K562 (cell line): ENCODE data around the gene DSC2.

Experiments used
- ARID3A ChIP-seq: IDR thresholded peaks from 2 replicates; pipeline ENCODE4 v1.6.1; 2012; ENCODE audit warnings: low read depth, low read length, improper control_type of control experiment, borderline replicate concordance
- CTCF ChIP-seq, 3 experiments: IDR thresholded peaks in 2 of 3; conservative IDR thresholded peaks in 1 of 3; 2 replicates each; pipeline ENCODE4 v1.5.1; 2011 to 2012; ENCODE audit warnings: low read length in 3 of 3, mild to moderate bottlenecking in 3 of 3, control low read depth in 2 of 3, improper control_type of control experiment in 1 of 3, inconsistent platforms in 1 of 3, low read depth in 1 of 3, mixed read lengths in 1 of 3, moderate library complexity in 1 of 3; ENCODE audit not compliant: insufficient read depth in 2 of 3
- NCOR1 ChIP-seq: fragments of 450-650 bp; IDR thresholded peaks from 2 replicates; pipeline ENCODE4 v1.6.1; 2016; ENCODE audit warnings: mild to moderate bottlenecking, moderate library complexity
- NUFIP1 ChIP-seq: fragments of 450-650 bp; IDR thresholded peaks from 2 replicates; pipeline ENCODE4 v1.6.1; 2018; ENCODE audit not compliant: partially characterized antibody
- PHF20 ChIP-seq: fragments of 450-650 bp; IDR thresholded peaks from 2 replicates; pipeline ENCODE4 v1.6.1; 2018; ENCODE audit not compliant: partially characterized antibody
- SIN3A ChIP-seq, 2 experiments: fragments of 150-350 bp in 1 of 2; IDR thresholded peaks; 2 replicates each; pipeline ENCODE4 v1.6.1; 2011 to 2016; ENCODE audit warnings: borderline replicate concordance in 2 of 2, low read depth in 2 of 2, low read length in 2 of 2, mild to moderate bottlenecking in 2 of 2, moderate library complexity in 2 of 2; ENCODE audit not compliant: control insufficient read depth in 1 of 2
- SRSF3 ChIP-seq: fragments of 200-400 bp; formaldehyde crosslinking; IDR thresholded peaks from 2 replicates; pipeline ENCODE4 v1.6.1; 2016; ENCODE audit warnings: mild to moderate bottlenecking, low read length, moderate library complexity; ENCODE audit not compliant: insufficient read depth
- YY1 ChIP-seq, 3 experiments: IDR thresholded peaks; 2 replicates each; pipeline ENCODE4 v1.6.1; 2011; ENCODE audit warnings: low read length in 2 of 3, mild to moderate bottlenecking in 2 of 3, moderate library complexity in 2 of 3, borderline replicate concordance in 1 of 3, control low read depth in 1 of 3, low read depth in 1 of 3; ENCODE audit not compliant: insufficient read depth in 3 of 3, insufficient replicate concordance in 2 of 3, control insufficient read depth in 1 of 3, insufficient read length in 1 of 3; ENCODE audit errors: extremely low read depth in 1 of 3
- ZFP36 ChIP-seq: fragments of 150-350 bp; IDR thresholded peaks from 2 replicates; pipeline ENCODE4 v1.6.1; 2018; ENCODE audit warnings: low read length, low read depth; ENCODE audit not compliant: partially characterized antibody
- TF ChIP-seq, protein P1 (sequence below): sonication (generic); formaldehyde crosslinking; IDR thresholded peaks from 2 replicates; pipeline ENCODE4 v1.8.1; 2023; ENCODE audit warnings: mild to moderate bottlenecking, missing genetic modification reagents
- TF ChIP-seq, protein P2 (sequence below), 2 experiments: fragments of 450-650 bp; formaldehyde crosslinking in 1 of 2; IDR thresholded peaks; 2 replicates each; pipeline versions ENCODE4 v1.4.0 to v1.6.1; 2014 to 2020; ENCODE audit warnings: mild to moderate bottlenecking in 2 of 2, borderline replicate concordance in 1 of 2, low read depth in 1 of 2

DNA sequence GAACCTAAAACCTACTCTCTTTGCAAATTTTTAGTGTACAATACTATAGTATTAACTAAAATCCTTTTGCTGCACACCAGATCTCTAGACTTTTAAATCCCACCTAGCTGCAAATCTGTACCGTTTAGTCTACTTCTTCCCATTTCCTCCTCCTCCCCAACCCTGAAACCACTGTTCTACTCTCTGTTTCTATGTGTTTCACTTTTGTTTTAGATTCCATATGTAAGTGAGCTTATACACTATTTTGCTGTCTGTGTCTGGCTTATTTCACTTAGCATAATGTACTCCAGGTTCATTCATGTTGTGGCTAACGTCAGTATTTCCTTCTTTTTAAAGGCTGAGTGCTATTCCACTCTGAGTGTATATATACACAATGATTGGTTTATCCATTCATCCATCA lies 18.4 kb upstream of the DSC2 start:
- TF ChIP-seq ZFP36: no peak
- TF ChIP-seq, protein P1, sequence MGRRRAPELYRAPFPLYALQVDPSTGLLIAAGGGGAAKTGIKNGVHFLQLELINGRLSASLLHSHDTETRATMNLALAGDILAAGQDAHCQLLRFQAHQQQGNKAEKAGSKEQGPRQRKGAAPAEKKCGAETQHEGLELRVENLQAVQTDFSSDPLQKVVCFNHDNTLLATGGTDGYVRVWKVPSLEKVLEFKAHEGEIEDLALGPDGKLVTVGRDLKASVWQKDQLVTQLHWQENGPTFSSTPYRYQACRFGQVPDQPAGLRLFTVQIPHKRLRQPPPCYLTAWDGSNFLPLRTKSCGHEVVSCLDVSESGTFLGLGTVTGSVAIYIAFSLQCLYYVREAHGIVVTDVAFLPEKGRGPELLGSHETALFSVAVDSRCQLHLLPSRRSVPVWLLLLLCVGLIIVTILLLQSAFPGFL (CRISPR knock-in tag): no peak
- no peak for TF ChIP-seq SIN3A (IDR thresholded peaks at IDR 0.05; ENCODE audit: borderline replicate concordance in 2 of 2, control insufficient read depth in 1 of 2, low read depth in 2 of 2, low read length in 2 of 2)
- no peak for TF ChIP-seq ARID3A
- TF ChIP-seq CTCF (IDR thresholded peaks at IDR 0.05 in 2 of 3, conservative IDR thresholded peaks at IDR 0.05 in 1 of 3; ENCODE audit: insufficient read depth in 2 of 3, low read depth in 1 of 3, low read length in 3 of 3): no peak
- no peak for TF ChIP-seq SRSF3
- TF ChIP-seq, protein P2, sequence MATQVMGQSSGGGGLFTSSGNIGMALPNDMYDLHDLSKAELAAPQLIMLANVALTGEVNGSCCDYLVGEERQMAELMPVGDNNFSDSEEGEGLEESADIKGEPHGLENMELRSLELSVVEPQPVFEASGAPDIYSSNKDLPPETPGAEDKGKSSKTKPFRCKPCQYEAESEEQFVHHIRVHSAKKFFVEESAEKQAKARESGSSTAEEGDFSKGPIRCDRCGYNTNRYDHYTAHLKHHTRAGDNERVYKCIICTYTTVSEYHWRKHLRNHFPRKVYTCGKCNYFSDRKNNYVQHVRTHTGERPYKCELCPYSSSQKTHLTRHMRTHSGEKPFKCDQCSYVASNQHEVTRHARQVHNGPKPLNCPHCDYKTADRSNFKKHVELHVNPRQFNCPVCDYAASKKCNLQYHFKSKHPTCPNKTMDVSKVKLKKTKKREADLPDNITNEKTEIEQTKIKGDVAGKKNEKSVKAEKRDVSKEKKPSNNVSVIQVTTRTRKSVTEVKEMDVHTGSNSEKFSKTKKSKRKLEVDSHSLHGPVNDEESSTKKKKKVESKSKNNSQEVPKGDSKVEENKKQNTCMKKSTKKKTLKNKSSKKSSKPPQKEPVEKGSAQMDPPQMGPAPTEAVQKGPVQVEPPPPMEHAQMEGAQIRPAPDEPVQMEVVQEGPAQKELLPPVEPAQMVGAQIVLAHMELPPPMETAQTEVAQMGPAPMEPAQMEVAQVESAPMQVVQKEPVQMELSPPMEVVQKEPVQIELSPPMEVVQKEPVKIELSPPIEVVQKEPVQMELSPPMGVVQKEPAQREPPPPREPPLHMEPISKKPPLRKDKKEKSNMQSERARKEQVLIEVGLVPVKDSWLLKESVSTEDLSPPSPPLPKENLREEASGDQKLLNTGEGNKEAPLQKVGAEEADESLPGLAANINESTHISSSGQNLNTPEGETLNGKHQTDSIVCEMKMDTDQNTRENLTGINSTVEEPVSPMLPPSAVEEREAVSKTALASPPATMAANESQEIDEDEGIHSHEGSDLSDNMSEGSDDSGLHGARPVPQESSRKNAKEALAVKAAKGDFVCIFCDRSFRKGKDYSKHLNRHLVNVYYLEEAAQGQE (IDR thresholded peaks at IDR 0.05; ENCODE audit: borderline replicate concordance): no peak
- TF ChIP-seq, protein P2 (CRISPR knock-in tag; IDR thresholded peaks at IDR 0.05; ENCODE audit: low read depth): no peak
- TF ChIP-seq YY1 (IDR thresholded peaks at IDR 0.05; ENCODE audit: borderline replicate concordance in 1 of 3, control insufficient read depth in 1 of 3, extremely low read depth in 1 of 3, insufficient read depth in 3 of 3, insufficient read length in 1 of 3, insufficient replicate concordance in 2 of 3, low read depth in 1 of 3, low read length in 2 of 3): no peak
- no peak for TF ChIP-seq NCOR1
- no peak for TF ChIP-seq NUFIP1
- TF ChIP-seq PHF20: no peak
